HG03064 (cell line): ENCODE results near the gene FILIP1L.
"Not testable (repeated sequence)": the region's sequence is repeated elsewhere in the genome, so short reads cannot be mapped to it uniquely, and the experiment has no call there.

Source experiments
- ATAC-seq: cut with Tn5 transposase; IDR thresholded peaks from one replicate; pipeline ENCODE4 v1.9.1; 2021; ENCODE audit warnings: low read depth; ENCODE audit not compliant: unreplicated experiment

Gene FILIP1L

DNA sequence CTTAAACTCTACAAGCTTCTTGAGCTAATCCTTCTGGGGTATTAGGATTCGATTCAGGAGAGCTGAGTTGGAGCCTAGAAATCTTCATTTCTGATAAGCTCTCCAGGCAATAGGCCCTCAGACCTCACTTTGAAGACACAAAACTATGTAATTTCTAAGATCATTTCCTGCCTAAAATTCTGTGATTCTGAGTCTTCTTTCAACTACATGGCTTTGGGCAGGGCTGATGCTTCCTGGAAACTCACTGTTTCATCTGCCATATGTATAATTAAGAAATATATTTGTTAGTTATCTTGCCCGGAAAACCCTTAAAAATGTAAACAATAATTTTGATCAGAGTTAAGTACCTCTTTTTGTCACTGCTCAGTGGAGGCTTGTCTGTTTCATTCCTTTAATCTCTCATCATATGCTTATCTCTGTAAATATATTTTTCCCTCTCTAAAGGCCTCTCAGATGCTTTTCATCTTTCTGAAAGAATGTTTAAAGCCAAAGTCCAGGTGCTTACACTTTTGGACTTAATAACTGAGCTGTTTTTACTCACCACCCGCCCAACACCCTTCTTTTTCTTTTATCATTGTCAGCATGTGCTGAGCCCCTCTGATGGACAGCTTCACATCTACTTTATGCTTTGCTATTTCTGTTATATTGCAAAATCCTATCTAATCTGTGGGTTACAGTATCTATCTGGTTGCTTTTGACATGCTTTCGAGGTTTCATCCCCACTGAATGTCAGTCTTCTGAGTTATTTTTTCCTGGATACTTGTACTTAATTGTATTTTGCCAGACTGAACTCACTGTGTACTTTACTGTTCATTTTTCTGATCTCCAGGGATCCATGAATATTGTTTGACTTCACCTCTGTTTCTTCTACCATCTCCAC, 38.2 kb downstream of the FILIP1L start:
- no peak for ATAC-seq

DNA sequence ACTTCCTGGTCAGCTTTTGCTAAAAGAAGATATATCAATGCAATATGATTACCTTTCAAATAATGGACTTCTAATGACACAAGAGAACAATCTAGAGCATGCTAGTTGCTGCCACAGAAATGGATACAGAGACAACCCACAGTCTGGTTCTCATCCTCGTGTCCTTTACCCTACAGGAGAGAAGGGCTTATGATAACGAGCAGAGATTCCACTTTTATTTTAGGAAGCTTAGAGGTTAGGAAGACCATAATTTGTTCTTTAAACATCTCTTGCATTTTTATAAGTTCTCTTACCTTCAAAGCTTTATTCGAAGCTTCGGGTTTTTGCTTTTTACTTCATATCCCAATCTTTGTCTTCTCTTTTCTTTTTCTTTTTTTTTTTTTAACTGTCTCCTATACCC, 39.1 kb downstream of the FILIP1L start:
- no peak for ATAC-seq

DNA sequence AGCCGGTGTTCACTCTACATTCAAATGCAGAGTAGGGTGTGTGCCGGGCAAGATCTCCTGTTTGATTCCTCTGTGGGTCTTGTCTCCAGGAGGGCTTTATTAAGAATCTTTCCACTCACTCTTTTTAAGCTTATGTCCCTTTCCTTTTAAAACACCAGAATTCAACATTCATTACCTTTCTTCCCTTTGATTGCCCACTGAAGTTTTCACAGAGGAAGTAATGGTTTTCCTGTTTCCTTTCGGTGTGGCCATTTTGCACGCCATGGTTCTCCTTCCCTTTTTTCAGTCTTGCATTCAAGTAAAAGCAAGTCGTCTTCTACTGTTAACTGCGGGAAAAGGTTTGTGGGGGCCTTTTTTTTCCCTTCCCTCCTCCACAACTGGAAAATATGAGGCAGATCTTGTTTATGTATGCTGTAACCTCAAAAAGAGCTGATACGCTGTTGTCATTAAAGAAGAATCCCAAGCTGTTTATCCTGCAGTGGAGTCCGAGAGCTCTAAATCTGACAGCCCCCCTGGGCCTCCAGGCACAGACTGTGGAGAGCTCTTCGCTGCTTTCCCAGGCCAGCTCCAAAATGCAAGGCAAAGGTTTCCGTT, 40.5 kb downstream of the FILIP1L start:
- no peak for ATAC-seq

DNA sequence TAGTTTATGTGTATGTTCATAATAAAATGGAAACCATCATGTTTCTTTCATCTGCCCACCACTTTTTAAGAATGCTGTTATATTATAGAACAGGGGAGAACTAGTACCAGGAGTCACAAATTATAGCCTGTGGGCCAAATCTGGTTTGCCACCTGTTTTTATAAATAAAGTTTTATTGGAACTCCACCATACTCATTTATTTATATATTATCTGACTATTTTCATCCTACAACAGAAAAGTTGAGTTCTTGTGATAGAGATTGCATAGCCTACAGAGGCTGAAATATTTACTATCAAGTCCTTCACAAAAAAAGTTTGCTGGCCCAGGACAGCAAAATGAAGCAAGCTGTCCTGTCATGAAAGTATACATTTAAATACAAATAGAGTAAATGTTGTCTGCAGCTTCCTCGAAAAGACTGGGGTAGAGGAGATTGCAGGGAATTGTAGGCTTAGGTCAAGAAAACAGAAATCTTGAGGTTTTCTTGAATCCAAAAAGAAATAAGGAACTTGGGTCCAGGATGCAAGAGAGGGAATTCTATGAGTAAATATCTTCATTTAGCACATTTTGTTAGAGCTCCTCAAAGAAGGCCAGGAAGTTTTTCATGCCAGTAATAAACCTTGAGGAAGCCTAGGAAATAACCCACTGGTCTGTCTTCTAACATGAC, 41.1 kb downstream of the FILIP1L start:
- ATAC-seq: no peak

DNA sequence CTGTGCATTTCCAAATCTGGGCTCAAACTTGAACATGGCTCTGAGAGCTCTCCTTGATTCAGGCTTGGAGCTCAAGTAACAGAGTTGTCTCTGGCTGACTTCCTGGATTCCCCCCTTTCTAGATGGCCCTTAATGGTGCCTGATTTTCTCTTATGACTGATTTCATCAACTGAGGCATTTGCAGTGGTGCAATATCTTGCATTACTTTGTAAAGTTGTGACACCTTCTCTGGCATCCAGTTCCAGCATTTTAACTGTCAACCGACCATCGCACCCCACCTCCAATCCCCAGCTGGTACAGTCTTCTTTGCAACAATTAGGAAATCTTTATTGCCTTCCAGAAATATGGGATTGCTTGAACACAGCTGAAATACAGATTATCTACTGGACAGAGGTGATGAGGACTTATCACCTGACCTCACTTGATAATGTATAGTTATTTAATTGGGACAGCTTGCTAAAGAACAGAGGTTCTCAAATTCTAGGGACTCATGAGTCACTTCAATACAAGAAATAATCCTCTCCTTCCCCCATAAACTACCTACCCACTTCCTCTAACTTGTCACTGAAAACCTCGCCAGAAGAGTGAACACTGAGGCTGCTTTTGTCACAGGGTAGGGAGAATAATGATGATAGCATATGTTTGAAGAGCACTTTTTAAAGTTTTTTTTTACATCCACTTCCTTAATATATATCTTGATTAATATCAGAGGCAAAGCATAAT, 41.8 kb downstream of the FILIP1L start:
- no peak for ATAC-seq

DNA sequence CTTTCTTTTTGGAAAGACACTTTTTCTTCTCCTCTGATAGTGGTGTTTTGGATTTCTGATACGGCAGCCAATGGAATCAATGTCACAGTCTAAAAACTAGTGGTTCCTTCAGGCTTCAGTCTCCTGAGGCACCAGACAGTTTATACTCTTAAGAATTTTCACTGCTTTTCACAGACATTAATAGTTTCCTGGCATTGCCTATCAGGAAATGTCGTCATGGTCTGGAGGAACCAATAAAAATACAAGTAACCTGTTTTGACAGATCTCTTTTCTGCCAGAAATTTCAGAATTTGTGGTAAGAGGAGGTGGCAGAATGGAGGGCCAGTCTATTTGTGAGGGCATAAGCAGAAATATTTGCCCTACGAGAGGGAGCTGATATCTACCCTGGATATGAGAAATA, 44.8 kb downstream of the FILIP1L start:
- no peak for ATAC-seq

DNA sequence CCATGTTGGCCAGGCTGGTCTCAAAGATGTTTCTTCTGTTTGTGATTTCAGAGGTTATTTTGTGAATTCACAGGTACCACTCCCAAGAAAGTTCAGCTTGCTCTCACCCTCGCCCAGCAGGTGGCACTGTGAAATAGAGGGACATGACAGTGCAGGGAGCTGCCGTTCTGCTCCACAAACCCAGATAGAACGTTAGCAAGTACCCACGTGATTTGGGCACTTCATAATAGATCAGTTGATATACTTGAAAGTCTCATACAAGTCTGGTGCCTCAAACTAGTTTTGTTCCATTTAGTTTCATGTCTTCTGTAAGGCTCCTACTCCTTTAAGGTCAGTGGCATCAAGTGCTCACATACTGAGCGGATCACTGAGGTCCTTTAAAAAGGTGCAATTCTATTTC, 45.5 kb downstream of the FILIP1L start:
- ATAC-seq: peak; percentile 47

DNA sequence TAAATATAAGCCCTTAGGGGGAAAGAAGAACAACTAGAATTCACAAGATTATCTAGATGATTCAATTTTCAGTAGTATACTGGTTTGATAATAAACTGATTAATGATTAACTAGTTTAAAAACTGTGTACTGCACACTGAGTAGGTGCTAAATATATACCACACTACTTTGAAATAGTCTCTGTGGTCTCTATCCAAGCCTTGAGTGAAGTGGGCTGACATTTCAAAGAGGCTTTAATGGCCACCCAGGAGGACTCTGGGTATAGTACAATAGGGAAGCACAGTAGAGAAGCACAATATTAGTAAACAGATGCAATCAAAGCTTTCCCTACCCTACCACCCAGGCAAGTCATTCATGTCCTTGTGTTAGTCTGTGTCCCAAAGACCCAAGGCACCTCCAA, 46.7 kb downstream of the FILIP1L start:
- ATAC-seq: no peak

DNA sequence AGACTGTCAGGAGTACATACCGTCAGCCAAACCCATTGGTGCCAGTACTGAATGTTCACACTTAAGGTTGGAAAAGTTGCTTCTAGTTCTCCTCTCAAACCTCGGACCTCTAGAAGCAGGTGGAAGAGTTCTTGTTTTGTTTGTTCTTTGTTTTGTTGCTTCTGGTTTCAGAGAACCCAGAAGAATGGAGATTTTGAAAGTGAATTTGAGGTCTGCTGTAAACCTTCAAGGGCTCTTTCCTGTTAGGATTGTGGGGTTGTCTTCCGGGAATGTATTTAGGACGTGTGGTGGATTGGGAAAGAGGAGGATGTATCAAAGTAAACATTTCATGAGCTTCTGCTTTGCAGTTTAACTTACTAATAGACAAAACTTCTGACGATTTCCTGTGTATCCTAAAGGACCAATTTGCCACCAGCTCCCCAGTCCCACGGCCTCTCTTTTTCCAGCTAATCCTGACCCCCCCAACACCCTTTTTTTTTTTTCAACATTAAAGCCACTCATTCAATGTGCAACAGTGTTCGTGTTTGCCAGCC, 50.3 kb downstream of the FILIP1L start:
- ATAC-seq: no peak

DNA sequence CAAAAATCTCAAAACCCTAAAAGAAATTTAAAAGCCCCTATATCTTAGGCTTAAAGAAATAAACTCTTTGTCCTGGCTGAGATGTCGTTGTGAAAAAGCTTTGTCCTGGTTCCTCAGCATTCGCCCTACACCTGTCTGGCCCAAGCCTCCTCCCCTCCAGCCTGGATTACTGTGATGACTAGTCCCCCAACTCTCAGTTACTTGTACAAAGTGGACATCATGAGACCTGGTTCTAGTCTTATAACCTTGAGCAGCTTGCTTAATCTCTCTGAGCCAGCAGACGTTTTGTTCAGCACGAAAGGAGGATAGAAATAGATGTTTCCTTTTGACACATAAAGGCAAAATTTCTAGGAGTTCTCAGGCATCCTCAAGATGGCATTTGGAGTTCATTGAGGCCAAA, 51.6 kb downstream of the FILIP1L start:
- ATAC-seq: no peak

DNA sequence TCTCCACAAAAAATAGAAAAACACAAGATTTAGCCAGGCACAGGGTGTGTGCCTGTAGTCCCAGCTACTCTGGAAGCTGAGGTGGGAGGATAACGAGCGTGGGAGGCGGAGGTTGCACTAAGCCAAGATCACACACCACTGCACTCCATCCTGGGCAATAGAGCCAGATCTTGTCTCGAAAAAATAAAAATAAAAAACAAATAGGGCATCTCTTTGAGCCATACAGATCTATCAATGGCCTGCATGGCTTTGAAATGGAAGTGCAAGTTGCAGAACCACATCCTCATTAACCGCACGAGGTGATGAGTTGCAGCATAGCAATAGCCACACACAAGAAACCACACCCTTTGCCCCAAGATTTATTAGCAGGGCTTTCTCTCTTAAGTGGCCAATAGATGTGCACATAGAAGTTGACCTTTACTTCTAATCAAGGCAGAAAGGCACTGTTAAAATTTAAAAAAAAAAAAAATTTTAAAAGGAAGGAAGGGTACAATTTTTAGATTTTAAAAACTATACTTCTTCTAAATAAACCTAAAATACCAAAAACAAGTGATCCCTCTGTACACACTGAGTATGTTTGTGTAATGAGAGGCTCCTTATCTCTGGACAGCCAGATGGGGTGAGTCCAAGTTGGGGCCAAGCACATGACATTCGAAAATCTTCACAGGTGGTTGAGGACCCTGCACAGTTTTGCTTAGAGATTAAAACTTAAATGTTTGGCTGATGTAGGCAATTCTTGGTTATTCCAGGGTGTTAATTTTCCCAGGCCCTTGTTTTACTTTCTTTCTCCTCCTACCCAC, 53.4 kb downstream of the FILIP1L start:
- ATAC-seq: no peak

DNA sequence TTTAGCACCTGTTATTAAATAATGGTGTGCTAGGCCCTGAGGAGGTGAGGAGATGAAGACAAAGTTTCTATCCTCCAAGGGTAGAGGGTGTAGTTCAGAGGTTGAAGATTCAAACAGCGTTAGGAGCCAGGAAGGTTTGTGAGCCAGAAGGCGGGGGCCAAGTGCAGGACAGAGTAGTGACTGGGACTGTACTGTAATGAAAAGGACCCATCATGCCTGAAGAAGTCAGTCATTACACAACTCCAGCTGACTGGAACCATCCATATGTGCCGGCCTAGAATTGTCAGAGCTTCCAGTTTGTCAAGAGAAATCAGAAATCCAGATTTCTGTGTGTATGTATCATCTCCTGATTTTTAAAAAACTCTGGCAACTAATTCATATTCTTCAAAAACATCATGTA, 54.8 kb downstream of the FILIP1L start:
- ATAC-seq: no peak

DNA sequence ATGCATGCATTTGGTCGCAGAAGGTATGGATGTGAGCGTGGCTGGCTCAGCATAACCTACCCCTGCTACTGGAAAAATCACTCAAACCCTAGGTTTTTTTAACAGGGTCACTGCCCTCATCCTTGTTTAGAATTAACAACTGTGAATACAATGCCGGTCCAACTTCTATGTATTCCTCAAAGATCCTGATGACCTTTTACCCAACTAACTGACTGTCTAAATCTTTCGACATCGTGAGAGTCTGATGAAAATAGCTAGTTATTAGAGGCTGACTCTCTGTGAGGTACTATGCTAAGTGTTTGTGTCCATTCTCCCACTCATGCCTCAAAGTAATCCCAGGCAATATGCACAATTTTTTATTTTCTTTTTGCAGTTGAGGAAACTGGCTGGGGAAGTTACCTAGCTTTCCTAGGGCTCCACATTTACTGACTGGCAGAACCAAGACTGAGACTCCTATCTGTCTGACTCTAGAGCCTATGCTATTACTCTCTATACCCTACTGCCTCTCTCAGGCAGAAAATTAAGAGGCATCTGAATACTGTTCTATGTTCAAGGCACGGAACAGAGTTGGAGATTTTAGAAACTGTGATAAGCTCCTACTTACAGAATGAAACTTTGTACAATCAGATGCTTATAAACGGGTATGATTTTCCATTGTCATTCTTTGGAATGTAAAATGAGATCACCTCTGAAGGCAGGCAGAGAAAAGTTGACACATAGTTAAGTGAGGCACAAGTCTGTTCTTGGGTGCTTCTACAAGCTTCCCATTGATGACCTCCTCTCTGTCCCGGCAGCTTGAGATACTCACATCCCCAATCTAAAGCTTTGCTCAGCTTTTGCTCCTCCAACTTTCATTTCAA, 56.4 kb downstream of the FILIP1L start:
- no peak for ATAC-seq

DNA sequence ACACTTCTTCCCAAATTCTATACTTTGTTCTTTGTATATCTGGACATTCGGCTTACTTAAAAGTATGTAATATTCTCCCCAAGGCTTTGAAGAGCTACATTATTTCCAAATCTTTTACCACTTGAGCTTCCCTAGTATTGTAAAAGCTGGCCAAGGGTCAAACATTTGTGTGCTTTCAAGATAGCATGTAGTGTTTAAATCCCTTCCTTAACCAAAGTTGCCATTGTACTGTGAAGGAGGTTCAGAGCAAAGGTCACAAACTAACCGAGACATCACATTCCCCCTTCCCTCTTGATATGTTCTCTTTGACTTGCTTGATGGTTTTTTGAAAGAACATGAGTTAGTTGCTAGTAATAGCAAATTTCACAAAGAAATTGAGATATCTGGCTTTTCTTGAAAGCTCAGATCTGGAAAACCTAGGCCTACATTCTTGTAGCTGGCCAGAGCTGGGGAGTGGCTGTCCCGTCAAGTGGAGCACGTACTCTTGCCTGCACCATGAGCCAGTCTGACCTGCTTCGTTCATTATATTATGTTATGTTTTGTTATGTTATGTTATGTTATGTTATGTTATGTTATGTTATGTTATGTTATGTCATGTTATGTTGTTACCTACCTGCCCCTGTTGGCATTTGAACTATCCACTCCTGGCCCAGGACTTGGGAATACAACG, 60.2 kb downstream of the FILIP1L start:
- no peak for ATAC-seq

DNA sequence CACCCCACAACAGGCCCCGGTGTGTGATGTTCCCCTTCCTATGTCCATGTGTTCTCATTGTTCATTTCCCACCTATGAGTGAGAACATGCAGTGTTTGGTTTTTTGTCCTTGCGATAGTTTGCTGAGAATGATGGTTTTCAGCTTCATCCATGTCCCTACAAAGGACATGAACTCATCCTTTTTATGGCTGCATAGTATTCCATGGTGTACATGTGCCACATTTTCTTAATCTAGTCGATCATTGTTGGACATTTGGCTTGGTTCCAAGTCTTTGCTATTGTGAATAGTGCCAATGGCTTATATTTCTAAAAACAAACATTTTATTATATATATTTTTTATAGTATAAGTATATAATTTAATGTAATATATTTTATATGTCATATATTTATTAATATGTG, 62.8 kb downstream of the FILIP1L start:
- ATAC-seq: not testable (repeated sequence)

DNA sequence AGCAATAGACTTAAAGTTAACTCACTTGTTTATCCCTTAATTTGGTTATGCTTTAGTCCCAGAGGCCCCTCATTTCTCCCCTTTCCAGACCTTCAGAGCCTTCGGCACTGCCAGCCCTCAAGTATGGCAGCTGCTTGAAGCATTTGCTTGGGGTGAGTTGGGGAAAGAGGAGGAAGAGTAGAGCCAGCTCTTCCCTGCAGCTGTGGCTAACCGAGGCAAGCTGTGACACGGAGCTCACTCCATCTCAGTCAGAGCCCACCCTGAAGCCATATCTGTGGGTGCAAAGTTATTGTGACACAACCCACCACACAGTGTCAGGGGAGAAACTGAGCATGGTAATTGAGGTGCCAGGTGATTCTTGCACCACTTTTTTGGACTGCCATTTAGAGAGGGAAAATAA, 66.1 kb downstream of the FILIP1L start:
- ATAC-seq: no peak

DNA sequence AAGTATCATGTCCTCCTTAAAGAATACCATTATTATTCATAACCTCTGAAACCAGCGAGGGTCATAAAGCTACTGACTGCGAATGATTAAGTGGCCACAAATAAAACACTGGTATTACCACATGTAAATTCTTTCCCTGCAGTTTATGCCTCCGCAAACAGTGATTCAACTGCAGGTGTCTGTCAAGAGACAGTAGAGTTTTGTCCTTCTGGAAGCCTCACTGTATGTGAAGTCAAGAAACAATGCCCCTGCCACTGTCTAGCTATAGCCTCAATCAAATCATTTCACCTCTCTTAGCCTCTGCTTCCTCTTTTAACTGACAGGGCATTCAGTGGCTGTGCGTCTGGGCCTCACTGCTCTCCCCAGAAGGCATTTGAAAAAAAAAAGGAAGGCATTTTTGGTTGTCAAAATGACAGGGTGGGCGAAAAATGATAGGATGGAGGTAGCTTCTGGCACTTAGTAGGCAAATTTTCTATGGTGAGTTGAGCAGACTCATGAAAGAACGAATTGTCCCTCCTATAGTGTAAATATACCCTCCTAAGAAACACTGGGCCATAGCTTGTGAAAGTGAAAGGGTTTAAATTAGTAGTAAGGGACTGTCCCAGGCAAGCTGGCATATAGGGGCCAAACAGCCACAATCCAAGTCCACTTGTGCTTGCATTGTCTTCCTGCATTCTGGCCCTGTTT, 66.7 kb downstream of the FILIP1L start:
- ATAC-seq: peak; percentile 67

DNA sequence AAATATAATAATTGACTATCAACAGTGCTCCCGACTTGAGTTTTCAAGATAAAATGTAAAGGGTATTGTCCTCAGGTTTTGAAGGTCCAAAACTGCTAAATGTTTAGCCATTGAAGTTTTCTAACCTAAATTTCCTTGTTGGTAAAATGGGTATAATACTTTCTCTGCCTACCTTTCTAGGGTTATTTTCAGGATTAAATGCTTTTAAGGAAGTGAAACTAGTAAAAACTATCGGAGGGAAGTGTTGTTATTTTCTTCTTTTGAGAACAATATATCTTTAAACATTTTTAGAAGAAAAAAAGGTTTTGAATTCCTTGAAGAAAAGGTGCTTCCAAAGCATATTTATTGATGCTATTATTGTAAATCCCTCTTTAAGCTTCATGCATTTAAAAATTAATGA, 67.3 kb downstream of the FILIP1L start:
- no peak for ATAC-seq
